ENCODE results near the gene LNP1.

GRCh38 chr3:100471444-100471843 is 70.1 kb downstream of the LNP1 start:
- no peak for TF ChIP-seq CTCF (IDR thresholded peaks at IDR 0.05)
- no peak for TF ChIP-seq POLR2A (IDR thresholded peaks at IDR 0.05)

Measured in thyroid gland (tissue), 4 donors.